GM21737 (cell line): ENCODE results near the gene PLCXD3.

Experiments
- ATAC-seq: cut with Tn5 transposase; IDR thresholded peaks from one replicate; pipeline ENCODE4 v1.9.1; 2021; ENCODE audit warnings: mild to moderate bottlenecking, moderate library complexity; ENCODE audit not compliant: unreplicated experiment

Gene PLCXD3

GRCh38 chr5:41415242-41415641, 95.2 kb downstream of the PLCXD3 start:
- no peak for ATAC-seq

- no peak for ATAC-seq
Observed at GRCh38 chr5:41414598-41414997, 95.8 kb downstream of the PLCXD3 start.

GRCh38 chr5:41413074-41413473, 97.3 kb downstream of the PLCXD3 start:
- ATAC-seq = no peak

- no peak for ATAC-seq
Observed at GRCh38 chr5:41412496-41412895, 97.9 kb downstream of the PLCXD3 start.

GRCh38 chr5:41410737-41411136, 99.7 kb downstream of the PLCXD3 start:
- no peak for ATAC-seq

- ATAC-seq = no peak
Observed at GRCh38 chr5:41410307-41410706, 100.1 kb downstream of the PLCXD3 start.

GRCh38 chr5:41408676-41409443, 101.5 kb downstream of the PLCXD3 start:
- ATAC-seq = no peak

GRCh38 chr5:41406936-41407335, 103.5 kb downstream of the PLCXD3 start:
- no peak for ATAC-seq

GRCh38 chr5:41406424-41406823, 104.0 kb downstream of the PLCXD3 start:
- ATAC-seq = no peak

- ATAC-seq = no peak
Observed at GRCh38 chr5:41404757-41405156, 105.6 kb downstream of the PLCXD3 start.

GRCh38 chr5:41403846-41404245, 106.6 kb downstream of the PLCXD3 start:
- ATAC-seq = no peak

- no peak for ATAC-seq
Observed at GRCh38 chr5:41402845-41403244, 107.6 kb downstream of the PLCXD3 start.

- no peak for ATAC-seq
Observed at GRCh38 chr5:41399839-41400238, 110.6 kb downstream of the PLCXD3 start.

- no peak for ATAC-seq
Observed at GRCh38 chr5:41392016-41392415, 118.4 kb downstream of the PLCXD3 start.

- ATAC-seq = no peak
Observed at GRCh38 chr5:41374631-41375030, 135.8 kb downstream of the PLCXD3 start.

GRCh38 chr5:41373230-41373629, 137.2 kb downstream of the PLCXD3 start:
- no peak for ATAC-seq

GRCh38 chr5:41371738-41372137, 138.7 kb downstream of the PLCXD3 start:
- ATAC-seq = no peak

GRCh38 chr5:41370482-41370881, 139.9 kb downstream of the PLCXD3 start:
- no peak for ATAC-seq

GRCh38 chr5:41369799-41370198, 140.6 kb downstream of the PLCXD3 start:
- ATAC-seq = no peak

GRCh38 chr5:41368158-41368557, 142.2 kb downstream of the PLCXD3 start:
- ATAC-seq = no peak

GRCh38 chr5:41365369-41365768, 145.0 kb downstream of the PLCXD3 start:
- no peak for ATAC-seq

- ATAC-seq = no peak
Observed at GRCh38 chr5:41364346-41364745, 146.1 kb downstream of the PLCXD3 start.
